K562 (cell line): ENCODE measurements around the gene HOXA10. TPM values are rescaled to one million over a fixed set of nuclear protein-coding genes. Genes with fewer than 3 reads are reported as not detected.

Experiments
- ATAC-seq: fragments of 200-7000 bp; cut with Tn5 transposase; 3 replicates; pipeline ENCODE4 v1.9.1; 2020; ENCODE audit warnings: moderate library complexity
- BruUV-seq: library from RNA; stranded (reverse); fragments of 400-500 nt; replicated peaks from 2 replicates; lab custom pipeline; 2021; lab: Mats Ljungman, UMichigan
- CTCF ChIA-PET: fragments of 300-600 bp; formaldehyde crosslinking; extraction: SDS; loops from one replicate; lab custom pipeline; 2021; ENCODE audit warnings: low intra/inter-chr PET ratio; lab: Yijun Ruan, JAX
- POLR2A ChIA-PET: fragments of 300-600, 350-650 bp; sonication (Branson Sonifier 250); formaldehyde crosslinking; extraction: SDS; loops from one replicate; lab custom pipeline; 2021; ENCODE audit warnings: antibody characterized with exemption, inconsistent platforms; lab: Yijun Ruan, JAX
- DNase-seq, 4 experiments: peaks; one replicate each; pipeline versions ENCODE4 v3.0.0 to v3.0.0-alpha.2; 2011 to 2018; ENCODE audit warnings: low spot score in 3 of 4, mixed read lengths in 3 of 4; ENCODE audit errors: extremely low read depth in 1 of 4
- FAIRE-seq: peaks from 2 replicates; lab custom pipeline; 2011; peaks lifted over from hg19 to GRCh38; lab: Jason Lieb, UNC
- H2AFZ ChIP-seq: 2 replicates; pipeline ENCODE4 v1.6.0; 2011; ENCODE audit warnings: low read depth, low read length, control low read depth, inconsistent platforms
- H3K27ac ChIP-seq: fragments of 200-600 bp; 3 replicates; pipeline ENCODE4 v1.8.0; 2011; ENCODE audit warnings: low read depth, mild to moderate bottlenecking, control low read depth, inconsistent platforms, low read length, moderate library complexity, mixed read lengths; ENCODE audit errors: extremely low read depth
- H3K27me3 ChIP-seq, 2 experiments: fragments of 300-600 bp in 1 of 2; 2 replicates in 1 of 2; 3 replicates in 1 of 2; pipeline versions ENCODE4 v1.6.0 to v1.8.0; 2011; ENCODE audit warnings: inconsistent platforms in 2 of 2, low read length in 2 of 2, mild to moderate bottlenecking in 1 of 2, mixed read lengths in 1 of 2, moderate library complexity in 1 of 2; ENCODE audit not compliant: control insufficient read depth in 2 of 2, insufficient read depth in 2 of 2
- H3K36me3 ChIP-seq: fragments of 300-600 bp; 3 replicates; pipeline ENCODE4 v1.8.0; 2011; ENCODE audit warnings: mild to moderate bottlenecking, low read length, inconsistent platforms; ENCODE audit not compliant: control insufficient read depth, insufficient read depth
- H3K4me1 ChIP-seq, 2 experiments: fragments of 200-600 bp in 1 of 2; replicated peaks in 1 of 2; 2 replicates in 1 of 2; 3 replicates in 1 of 2; pipeline versions ENCODE4 v1.5.1 to v1.8.0; 2011; ENCODE audit warnings: inconsistent platforms in 2 of 2, low read length in 2 of 2, mild to moderate bottlenecking in 1 of 2, mixed read lengths in 1 of 2, moderate library complexity in 1 of 2; ENCODE audit not compliant: control insufficient read depth in 2 of 2, insufficient read depth in 2 of 2
- H3K4me2 ChIP-seq: 2 replicates; pipeline ENCODE4 v1.6.1; 2011; ENCODE audit warnings: low read length, control low read depth, inconsistent platforms, mixed read lengths; ENCODE audit not compliant: insufficient read depth
- H3K4me3 ChIP-seq: fragments of 200-600 bp; sonication (generic), shearing (Covaris generic); 2 replicates; pipeline ENCODE4 v1.5.1; 2016; ENCODE audit warnings: control low read depth, inconsistent platforms
- H3K79me2 ChIP-seq: fragments of 200-600 bp; 3 replicates; pipeline ENCODE4 v1.8.0; 2011; ENCODE audit warnings: low read length, inconsistent platforms; ENCODE audit not compliant: control insufficient read depth, insufficient read depth
- H3K9ac ChIP-seq, 2 experiments: 2 replicates each; pipeline versions ENCODE4 v1.6.0 to v1.6.1; 2011; ENCODE audit warnings: low read depth in 2 of 2, low read length in 2 of 2, control low read depth in 1 of 2, inconsistent platforms in 1 of 2, mild to moderate bottlenecking in 1 of 2, mixed read lengths in 1 of 2; ENCODE audit not compliant: insufficient read depth in 1 of 2
- H3K9me1 ChIP-seq: one replicate; pipeline ENCODE4 v1.6.0; 2011; ENCODE audit warnings: inconsistent platforms, mild to moderate bottlenecking, low read length, moderate library complexity; ENCODE audit not compliant: control insufficient read depth, insufficient read depth
- H3K9me3 ChIP-seq: replicated peaks from 2 replicates; pipeline ENCODE4 v1.5.1; 2011; ENCODE audit warnings: low read depth, low read length, inconsistent platforms; ENCODE audit not compliant: control insufficient read depth, insufficient read depth
- H4K20me1 ChIP-seq: replicated peaks from 2 replicates; pipeline ENCODE4 v1.6.1; 2011; ENCODE audit warnings: low read length, inconsistent platforms, mixed read lengths; ENCODE audit not compliant: control insufficient read depth, insufficient read depth
- CBX2 ChIP-seq: fragments of 200-600 bp; sonication (generic); IDR thresholded peaks from one replicate; pipeline ENCODE4 v1.6.1; 2012; ENCODE audit warnings: mild to moderate bottlenecking, low read length, inconsistent platforms; ENCODE audit not compliant: insufficient read depth, poor library complexity, severe bottlenecking
- CBX8 ChIP-seq: fragments of 200-600 bp; sonication (generic); IDR thresholded peaks from 2 replicates; pipeline ENCODE4 v1.6.1; 2012; ENCODE audit warnings: borderline replicate concordance, mixed run types, low read depth, mild to moderate bottlenecking, moderate library complexity, mixed read lengths, low read length, control low read depth, inconsistent platforms; ENCODE audit not compliant: poor library complexity, severe bottlenecking; ENCODE audit errors: extremely low read depth
- CCAR2 ChIP-seq: fragments of 200-400 bp; formaldehyde crosslinking; IDR thresholded peaks from 2 replicates; pipeline ENCODE4 v1.6.1; 2017; ENCODE audit warnings: mild to moderate bottlenecking, low read depth, low read length
- RBM14 ChIP-seq: fragments of 200-400 bp; formaldehyde crosslinking; IDR thresholded peaks from 2 replicates; pipeline ENCODE4 v1.6.1; 2018; ENCODE audit warnings: low read depth, mild to moderate bottlenecking, low read length, moderate library complexity, borderline replicate concordance; ENCODE audit not compliant: insufficient read depth
- WGBS: fragments of 100-300 bp; shearing (Covaris generic); methylation state at CpG from one replicate; pipeline ENCODE4 v1.1.6; 2016; ENCODE audit warnings: low coverage, mixed read lengths; ENCODE audit not compliant: insufficient coverage; ENCODE audit errors: missing lambda C conversion rate; 5-methylcytosine and 5-hydroxymethylcytosine counted together
- in situ Hi-C: fragments of 300-500 bp; cut with MboI; formaldehyde crosslinking; loops from 4 replicates; pipeline ENCODE4 v1.15.0; 2018; ENCODE audit warnings: inconsistent platforms, mixed read lengths
- intact Hi-C: fragments of 100-400 bp; cut with micrococcal nuclease; formaldehyde crosslinking; loops from 2 replicates; pipeline ENCODE4 v1.14.2; 2022
- polyA plus RNA-seq, 8 experiments: library from polyadenylated mRNA; depleted of rRNA in 4 of 8; stranded (reverse) in 5 of 8; unstranded in 3 of 8; fragments of >200 nt; fragmentation: Nextera tagmentation in 2 of 8; fragmentation: Illumina TruSeq in 1 of 8; extraction: Ambion mirVana in 2 of 8; extraction: Trizol in 1 of 8; gene quantifications; 2 replicates each; pipeline versions ENCODE4 v1.2.1 to v1.2.3, GENCODE V29; 2011 to 2014; ENCODE audit warnings: inconsistent platforms in 1 of 8, missing spikeins in 1 of 8
- total RNA-seq, 7 experiments: library from RNA; depleted of rRNA in 6 of 7; stranded (reverse); fragments of >200 nt in 6 of 7; fragmentation: Illumina TruSeq in 2 of 7; extraction: Trizol in 2 of 7; gene quantifications; 2 replicates each; pipeline versions ENCODE4 v1.2.1 to v1.2.3, GENCODE V29; 2011 to 2021; ENCODE audit warnings: low replicate concordance in 1 of 7
- TF ChIP-seq, protein P1 (sequence below), 2 experiments: fragments of 250-450 bp in 1 of 2; fragments of 450-650 bp in 1 of 2; sonication (Bioruptor Pico) in 1 of 2; IDR thresholded peaks; 2 replicates each; pipeline versions ENCODE4 v1.6.1 to v1.8.0; 2016 to 2021; ENCODE audit warnings: mild to moderate bottlenecking in 2 of 2, moderate library complexity in 2 of 2, missing compliant biosample characterization in 1 of 2, missing genetic modification characterization in 1 of 2
- TF ChIP-seq, protein P2 (sequence below): IDR thresholded peaks from 2 replicates; pipeline ENCODE4 v1.6.1; 2012; ENCODE audit warnings: low read depth, low read length, improper control_type of control experiment, borderline replicate concordance

The HOXA10 gene
- total and polyA plus RNA-seq, 9 of the 15 experiments (the other 6 are each of a cell fraction or from before 2014, with no cell fraction given): not detected

GRCh38 chr7:27202018-27202861 lies 28.1 kb upstream of the HOXA10 start:
- no peaks in the 10 kb centered on the region for H3K79me2 ChIP-seq
- no TSS peak for BruUV-seq
- H3K9me1 ChIP-seq: no peaks in the 10 kb centered on the region
- H3K36me3 ChIP-seq: no peaks in the 10 kb centered on the region
- ChIA-PET POLR2A (interaction anchor here (0.6 kb wide), 1 partner anchor 1947 kb away, joined by 3 read pairs; no protein-coding TSS in a partner anchor), CTCF (no interaction called here)
- intact Hi-C loops (no loop called here), in situ Hi-C loops (loop anchor here (5.0 to 10.0 kb wide), 4 partner anchors 373 to 815 kb away; no protein-coding TSS in a partner anchor)
- no peak overlapping the region for H3K27ac ChIP-seq
- DNase-seq (no peak), ATAC-seq (no peak), FAIRE-seq (no peak)
- TF ChIP-seq CBX2 (peak; percentile 18), CCAR2 (no peak), RBM14 (no peak), CBX8 (peak; percentile 72)
- TF ChIP-seq, protein P1, sequence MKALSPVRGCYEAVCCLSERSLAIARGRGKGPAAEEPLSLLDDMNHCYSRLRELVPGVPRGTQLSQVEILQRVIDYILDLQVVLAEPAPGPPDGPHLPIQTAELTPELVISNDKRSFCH (CRISPR knock-in tag; IDR thresholded peaks at IDR 0.05): no peak
- TF ChIP-seq, protein P1 (tag; IDR thresholded peaks at IDR 0.05): no peak
- TF ChIP-seq, protein P2, sequence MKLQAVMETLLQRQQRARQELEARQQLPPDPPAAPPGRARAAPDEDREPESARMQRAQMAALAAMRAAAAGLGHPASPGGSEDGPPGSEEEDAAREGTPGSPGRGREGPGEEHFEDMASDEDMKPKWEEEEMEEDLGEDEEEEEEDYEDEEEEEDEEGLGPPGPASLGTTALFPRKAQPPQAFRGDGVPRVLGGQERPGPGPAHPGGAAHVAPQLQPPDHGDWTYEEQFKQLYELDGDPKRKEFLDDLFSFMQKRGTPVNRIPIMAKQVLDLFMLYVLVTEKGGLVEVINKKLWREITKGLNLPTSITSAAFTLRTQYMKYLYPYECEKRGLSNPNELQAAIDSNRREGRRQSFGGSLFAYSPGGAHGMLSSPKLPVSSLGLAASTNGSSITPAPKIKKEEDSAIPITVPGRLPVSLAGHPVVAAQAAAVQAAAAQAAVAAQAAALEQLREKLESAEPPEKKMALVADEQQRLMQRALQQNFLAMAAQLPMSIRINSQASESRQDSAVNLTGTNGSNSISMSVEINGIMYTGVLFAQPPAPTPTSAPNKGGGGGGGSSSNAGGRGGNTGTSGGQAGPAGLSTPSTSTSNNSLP: no peak
- H3K9me3 ChIP-seq: no peaks in the 10 kb centered on the region
- H3K4me3 ChIP-seq: no peak overlapping the region
- WGBS: 12% methylated on average over 29 of the region's 30 CpGs
- H4K20me1 ChIP-seq: 0 out of 2 replicates have a peak, but pooled peaks cover 8% of the 10 kb centered on the region
- H2AFZ ChIP-seq: no peak overlapping the region
- peaks cover 0 to 17% of the 10 kb centered on the region in 2 experiments; a peak in 2 of 5 replicates for H3K4me1 ChIP-seq
- peaks cover 51 to 71% of the 10 kb centered on the region in 2 experiments for H3K27me3 ChIP-seq
- H3K9ac ChIP-seq: no peak overlapping the region
- no peak overlapping the region for H3K4me2 ChIP-seq
